Mesenchymal stem cell (in vitro differentiated cells and primary cell): Measurements from ENCODE around the gene C1QTNF7.

Experiments used
- DNase-seq: peaks from one replicate; pipeline ENCODE4 v3.0.0-alpha.2; 2013
- H2AFZ ChIP-seq: one replicate; pipeline ENCODE4 v1.6.1; 2013; ENCODE audit warnings: low read depth, mild to moderate bottlenecking, control low read depth, inconsistent platforms, low read length, moderate library complexity
- H2AK5ac ChIP-seq: 2 replicates; pipeline ENCODE4 v1.6.1; 2013; ENCODE audit warnings: low read length, moderate library complexity, mild to moderate bottlenecking, inconsistent platforms; ENCODE audit not compliant: severe bottlenecking
- H2BK120ac ChIP-seq: one replicate; pipeline ENCODE4 v1.6.1; 2013; ENCODE audit warnings: low read depth, mild to moderate bottlenecking, inconsistent platforms, low read length, moderate library complexity
- H2BK12ac ChIP-seq, 2 experiments: one replicate each; pipeline ENCODE4 v1.6.1; 2013; ENCODE audit warnings: inconsistent platforms in 2 of 2, low read length in 2 of 2, mild to moderate bottlenecking in 2 of 2, moderate library complexity in 2 of 2, control low read depth in 1 of 2
- H2BK15ac ChIP-seq: one replicate; pipeline ENCODE4 v1.6.1; 2013; ENCODE audit warnings: mild to moderate bottlenecking, low read depth, inconsistent platforms; ENCODE audit not compliant: poor library complexity, severe bottlenecking
- H2BK5ac ChIP-seq: 2 replicates; pipeline ENCODE4 v1.6.1; 2013; ENCODE audit warnings: low read depth, mild to moderate bottlenecking, low read length, control low read depth, inconsistent platforms; ENCODE audit not compliant: poor library complexity, severe bottlenecking
- H3K14ac ChIP-seq, 2 experiments: one replicate each; pipeline ENCODE4 v1.6.1; 2013; ENCODE audit warnings: inconsistent platforms in 2 of 2, low read length in 2 of 2, control low read depth in 1 of 2, mild to moderate bottlenecking in 1 of 2, moderate library complexity in 1 of 2
- H3K18ac ChIP-seq, 2 experiments: one replicate each; pipeline ENCODE4 v1.6.1; 2013; ENCODE audit warnings: inconsistent platforms in 2 of 2, low read length in 2 of 2, control low read depth in 1 of 2, low read depth in 1 of 2, mild to moderate bottlenecking in 1 of 2
- H3K23ac ChIP-seq, 2 experiments: one replicate each; pipeline ENCODE4 v1.6.1; 2013; ENCODE audit warnings: inconsistent platforms in 2 of 2, low read length in 2 of 2, mild to moderate bottlenecking in 2 of 2, moderate library complexity in 2 of 2, control low read depth in 1 of 2
- H3K27ac ChIP-seq: 2 replicates; pipeline ENCODE4 v1.5.1; 2013; ENCODE audit warnings: mild to moderate bottlenecking, moderate library complexity, low read length, control low read depth, inconsistent platforms; ENCODE audit not compliant: poor library complexity, severe bottlenecking
- H3K27me3 ChIP-seq, 2 experiments: 2 replicates each; pipeline versions ENCODE4 v1.6.1 to v1.7.0; 2013; ENCODE audit warnings: low read length in 2 of 2, mild to moderate bottlenecking in 2 of 2, moderate library complexity in 2 of 2, control low read depth in 1 of 2, inconsistent platforms in 1 of 2; ENCODE audit not compliant: control insufficient read depth in 1 of 2, insufficient read depth in 1 of 2
- H3K36me3 ChIP-seq, 2 experiments: 2 replicates each; pipeline versions ENCODE4 v1.6.1 to v1.7.0; 2013; ENCODE audit warnings: low read length in 2 of 2, control low read depth in 1 of 2, inconsistent platforms in 1 of 2, low read depth in 1 of 2, mild to moderate bottlenecking in 1 of 2; ENCODE audit not compliant: insufficient read depth in 2 of 2, control insufficient read depth in 1 of 2
- H3K4ac ChIP-seq, 2 experiments: one replicate each; pipeline ENCODE4 v1.6.1; 2013; ENCODE audit warnings: inconsistent platforms in 2 of 2, low read length in 2 of 2, mild to moderate bottlenecking in 2 of 2, moderate library complexity in 2 of 2, control low read depth in 1 of 2, low read depth in 1 of 2
- H3K4me1 ChIP-seq: 2 replicates; pipeline ENCODE4 v1.6.1; 2013; ENCODE audit warnings: low read depth, low read length, control low read depth; ENCODE audit not compliant: control insufficient read depth, insufficient read depth
- H3K4me2 ChIP-seq: 2 replicates; pipeline ENCODE4 v1.6.1; 2013; ENCODE audit warnings: low read length, mild to moderate bottlenecking, inconsistent platforms; ENCODE audit not compliant: poor library complexity, severe bottlenecking
- H3K4me3 ChIP-seq, 2 experiments: 2 replicates each; pipeline versions ENCODE4 v1.5.1 to v1.7.0; 2013; ENCODE audit warnings: low read length in 2 of 2, mild to moderate bottlenecking in 2 of 2, control low read depth in 1 of 2, low read depth in 1 of 2; ENCODE audit not compliant: insufficient read depth in 1 of 2
- H3K79me1 ChIP-seq: replicated peaks from 2 replicates; pipeline ENCODE4 v1.6.1; 2013; ENCODE audit warnings: mild to moderate bottlenecking, control low read depth, low read length, inconsistent platforms; ENCODE audit not compliant: poor library complexity, severe bottlenecking
- H3K9ac ChIP-seq: 2 replicates; pipeline ENCODE4 v1.7.0; 2013; ENCODE audit warnings: mild to moderate bottlenecking, low read length, moderate library complexity
- H3K9me3 ChIP-seq: 2 replicates; pipeline ENCODE4 v1.7.0; 2013; ENCODE audit warnings: mild to moderate bottlenecking, low read length; ENCODE audit not compliant: control insufficient read depth
- H4K8ac ChIP-seq: one replicate; pipeline ENCODE4 v1.6.1; 2013; ENCODE audit warnings: inconsistent platforms, mild to moderate bottlenecking, low read length, moderate library complexity
- H4K91ac ChIP-seq: one replicate; pipeline ENCODE4 v1.6.1; 2013; ENCODE audit warnings: mild to moderate bottlenecking, low read length, inconsistent platforms
- WGBS: methylation state at CpG from one replicate; pipeline ENCODE4 v1.1.7; 2013; ENCODE audit warnings: mixed read lengths; 5-methylcytosine and 5-hydroxymethylcytosine counted together

The C1QTNF7 gene

DNA sequence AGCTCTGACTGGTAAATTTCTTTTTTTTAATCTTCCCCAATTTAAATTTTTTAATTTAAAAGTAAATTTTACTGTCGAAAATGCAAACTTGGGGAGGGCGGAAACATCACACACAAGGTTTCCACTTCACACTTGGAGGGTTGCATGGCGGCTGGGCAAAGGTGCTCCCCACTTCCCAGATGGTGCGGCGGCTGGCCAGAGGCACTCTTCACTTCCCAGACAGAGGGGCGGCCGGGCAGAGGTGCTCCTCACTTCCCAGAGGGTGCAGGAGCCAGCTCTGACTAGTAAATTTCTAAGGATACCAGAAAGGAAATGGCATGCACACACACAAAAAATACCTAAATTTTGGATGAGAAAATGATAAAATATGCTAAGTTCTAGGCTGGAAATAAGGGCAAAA is 16.4 kb downstream of the C1QTNF7 start:
- no peak for DNase-seq
- no peaks in the 10 kb centered on the region for H3K9me3 ChIP-seq
- 100% methylated on average over 7 of the region's 7 CpGs for WGBS

DNA sequence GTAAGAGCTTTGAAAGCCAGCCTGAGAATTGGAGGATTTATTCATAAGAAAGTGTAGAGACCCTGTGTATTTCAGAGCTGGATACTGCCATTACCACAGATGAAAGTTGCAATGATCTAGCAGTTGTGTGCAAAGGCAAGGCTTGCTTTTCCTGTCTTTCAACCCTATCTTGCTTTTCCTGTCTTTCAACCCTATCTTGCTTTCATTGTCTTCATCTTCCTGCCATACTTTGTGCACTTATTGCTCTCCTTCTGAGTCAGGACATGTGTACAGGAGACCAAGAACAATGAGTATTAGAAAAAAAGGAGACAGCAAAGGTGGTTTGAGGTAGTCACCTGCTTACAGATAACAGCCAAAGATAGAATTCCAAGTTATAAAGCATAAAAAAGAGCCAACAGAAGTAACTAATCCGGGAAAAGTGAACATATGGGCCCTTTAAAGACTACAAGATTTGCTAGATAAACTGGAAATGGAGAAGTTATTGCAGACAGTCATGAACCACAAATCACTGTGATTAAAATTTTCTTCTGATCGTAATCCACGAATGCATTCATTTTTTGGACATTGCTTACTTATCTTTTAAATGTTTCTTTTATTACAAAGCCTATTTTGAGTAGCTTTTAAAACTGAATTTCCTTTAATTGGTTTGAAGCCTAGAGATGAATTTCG is 17.2 kb downstream of the C1QTNF7 start:
- H3K4me3 ChIP-seq = no peak overlapping the region
- H2BK12ac ChIP-seq = no peak overlapping the region
- H3K27me3 ChIP-seq = no peaks in the 10 kb centered on the region
- no peak for DNase-seq
- H3K27ac ChIP-seq = no peak overlapping the region
- no peak overlapping the region for H3K18ac ChIP-seq
- H2AK5ac ChIP-seq = no peak overlapping the region
- H4K8ac ChIP-seq = no peak overlapping the region
- no peak overlapping the region for H2BK15ac ChIP-seq
- H3K4me2 ChIP-seq = no peak overlapping the region
- H3K79me1 ChIP-seq = no peaks in the 10 kb centered on the region
- no peak overlapping the region for H3K4ac ChIP-seq
- no peak overlapping the region for H4K91ac ChIP-seq
- H2BK5ac ChIP-seq = no peak overlapping the region
- H3K23ac ChIP-seq = no peak overlapping the region
- H3K9ac ChIP-seq = no peak overlapping the region
- H3K9me3 ChIP-seq = no peaks in the 10 kb centered on the region
- no peak overlapping the region for H3K14ac ChIP-seq
- no peaks in the 10 kb centered on the region for H3K36me3 ChIP-seq
- no peak overlapping the region for H2AFZ ChIP-seq
- no peaks in the 10 kb centered on the region for H3K4me1 ChIP-seq
- WGBS = 79% methylated on average over 2 of the region's 4 CpGs
- no peak overlapping the region for H2BK120ac ChIP-seq

More for the DNA sequence above, 16.4 kb downstream of the C1QTNF7 start:
- Histone ChIP-seq H4K91ac (no peak overlapping the region), H3K4me2 (no peak overlapping the region), H2BK120ac (no peak overlapping the region), H3K27me3 (no peaks in the 10 kb centered on the region), H2BK5ac (no peak overlapping the region), H3K27ac (no peak overlapping the region), H2AK5ac (no peak overlapping the region), H3K4me3 (no peak overlapping the region), H2AFZ (no peak overlapping the region), H3K18ac (no peak overlapping the region), H3K79me1 (no peaks in the 10 kb centered on the region), H3K4ac (no peak overlapping the region), H3K14ac (no peak overlapping the region), H3K23ac (no peak overlapping the region), H4K8ac (no peak overlapping the region), H2BK15ac (no peak overlapping the region), H2BK12ac (no peak overlapping the region), H3K9ac (no peak overlapping the region), H3K4me1 (no peaks in the 10 kb centered on the region), H3K36me3 (no peaks in the 10 kb centered on the region)

DNA sequence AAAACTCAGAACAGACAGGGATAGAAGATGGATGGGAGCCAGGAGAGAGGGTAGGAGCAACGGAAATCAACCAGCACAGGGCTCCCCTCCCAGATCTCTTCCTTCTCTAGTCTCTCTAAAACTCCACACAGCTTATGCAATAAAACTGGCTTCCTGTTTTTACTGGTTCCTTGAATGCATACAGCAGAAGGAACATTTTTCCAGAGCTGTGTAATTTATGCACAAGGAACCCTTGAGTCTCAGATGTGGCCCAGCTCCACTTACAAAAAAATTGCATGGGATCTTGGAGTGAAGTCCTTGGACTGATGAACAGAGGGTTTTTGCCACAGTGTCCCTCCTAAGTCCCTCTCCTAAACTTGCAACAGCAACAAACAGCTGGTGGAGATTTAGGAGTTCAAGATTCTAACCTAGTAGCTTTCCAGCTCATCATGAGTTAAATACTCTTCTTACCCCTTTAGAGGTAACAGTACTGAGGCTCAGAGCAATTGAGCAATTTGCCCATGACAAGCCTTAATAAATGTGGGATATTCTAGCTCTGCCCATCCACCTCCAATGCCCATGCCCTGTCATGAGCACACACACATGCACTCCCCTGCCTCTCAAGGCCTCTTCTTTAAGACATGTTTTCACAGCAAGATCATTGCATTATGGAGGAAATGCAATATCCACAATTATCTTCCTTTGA is 23.5 kb downstream of the C1QTNF7 start:
- H2AFZ ChIP-seq = no peak overlapping the region
- H4K91ac ChIP-seq = peak overlapping the region; percentile 77
- H2BK120ac ChIP-seq = peak overlapping the region; percentile 73
- no peak overlapping the region for H3K23ac ChIP-seq
- H3K4me1 ChIP-seq = peaks cover 7% of the 10 kb centered on the region
- no peaks in the 10 kb centered on the region for H3K36me3 ChIP-seq
- peak overlapping the region; percentile 89 for H2AK5ac ChIP-seq
- H2BK15ac ChIP-seq = no peak overlapping the region
- WGBS = 0% methylated on average over 1 of the region's 1 CpG
- peak; percentile 80 for DNase-seq
- no peak overlapping the region for H2BK5ac ChIP-seq
- no peak overlapping the region for H3K4me2 ChIP-seq
- H4K8ac ChIP-seq = peak overlapping the region; percentile 74
- H2BK12ac ChIP-seq = peak overlapping the region; percentile 14 to 92
- peak overlapping the region; percentile 25 to 94 for H3K18ac ChIP-seq
- peak overlapping the region; percentile 29 to 81 for H3K4ac ChIP-seq
- no peaks in the 10 kb centered on the region for H3K27me3 ChIP-seq
- no peaks in the 10 kb centered on the region for H3K79me1 ChIP-seq
- H3K9me3 ChIP-seq = no peaks in the 10 kb centered on the region
- H3K27ac ChIP-seq = peak overlapping the region; percentile 84
- no peak overlapping the region for H3K14ac ChIP-seq
- peak overlapping the region in 1 of 2 experiments; percentile 18 for H3K4me3 ChIP-seq
- H3K9ac ChIP-seq = peak overlapping the region; percentile 41
